ENCODE data around the gene HDLBP.

Gene HDLBP

DNA sequence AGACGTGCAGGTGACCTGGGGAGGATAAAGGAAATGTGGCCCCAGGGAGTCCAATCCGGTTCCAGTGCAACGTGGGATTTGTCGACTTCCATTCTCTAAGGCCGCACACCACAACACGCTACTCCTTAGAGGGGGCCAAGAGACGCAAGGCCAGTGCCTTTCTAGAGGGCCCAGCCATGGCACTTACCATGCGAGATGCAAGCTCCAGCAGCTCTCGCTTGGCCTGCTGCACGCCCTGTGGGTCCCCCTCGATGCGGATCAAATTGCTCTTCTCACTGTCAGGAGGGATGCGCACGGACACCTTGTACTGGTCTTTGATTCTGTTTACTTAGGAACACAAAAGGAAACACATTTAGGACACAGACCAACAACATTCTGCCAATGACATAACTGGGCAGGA, 65.8 kb downstream of the HDLBP start:
- DNase-seq = no peak

GRCh38 chr2:241248897-241249296, 66.6 kb downstream of the HDLBP start:
- no peak for DNase-seq

GRCh38 chr2:241248289-241248688, 67.2 kb downstream of the HDLBP start:
- no peak for DNase-seq

DNA sequence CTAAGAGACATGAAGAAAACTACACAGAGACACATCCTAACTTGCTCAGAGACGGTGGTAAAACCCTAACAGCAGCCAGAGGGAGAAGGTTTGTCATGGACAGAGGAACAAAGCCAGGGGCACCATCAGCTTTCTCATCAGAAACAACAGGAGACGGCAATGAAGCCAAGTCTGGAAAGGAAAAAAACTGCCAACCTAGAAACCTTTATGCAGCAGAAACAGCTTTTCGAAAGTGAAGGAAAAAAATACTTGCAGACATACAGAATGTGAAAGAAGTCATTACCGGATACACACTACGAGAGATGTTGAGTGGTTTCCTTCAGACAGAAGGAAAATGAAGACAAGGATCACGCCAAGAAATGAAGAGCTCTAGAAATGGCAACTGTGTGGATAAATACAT, 71.1 kb downstream of the HDLBP start:
- DNase-seq = no peak

- no peak for DNase-seq
Measured at GRCh38 chr2:241242306-241242705, 73.2 kb downstream of the HDLBP start.

- DNase-seq = no peak
Measured at GRCh38 chr2:241241669-241242068, 73.8 kb downstream of the HDLBP start.

DNA sequence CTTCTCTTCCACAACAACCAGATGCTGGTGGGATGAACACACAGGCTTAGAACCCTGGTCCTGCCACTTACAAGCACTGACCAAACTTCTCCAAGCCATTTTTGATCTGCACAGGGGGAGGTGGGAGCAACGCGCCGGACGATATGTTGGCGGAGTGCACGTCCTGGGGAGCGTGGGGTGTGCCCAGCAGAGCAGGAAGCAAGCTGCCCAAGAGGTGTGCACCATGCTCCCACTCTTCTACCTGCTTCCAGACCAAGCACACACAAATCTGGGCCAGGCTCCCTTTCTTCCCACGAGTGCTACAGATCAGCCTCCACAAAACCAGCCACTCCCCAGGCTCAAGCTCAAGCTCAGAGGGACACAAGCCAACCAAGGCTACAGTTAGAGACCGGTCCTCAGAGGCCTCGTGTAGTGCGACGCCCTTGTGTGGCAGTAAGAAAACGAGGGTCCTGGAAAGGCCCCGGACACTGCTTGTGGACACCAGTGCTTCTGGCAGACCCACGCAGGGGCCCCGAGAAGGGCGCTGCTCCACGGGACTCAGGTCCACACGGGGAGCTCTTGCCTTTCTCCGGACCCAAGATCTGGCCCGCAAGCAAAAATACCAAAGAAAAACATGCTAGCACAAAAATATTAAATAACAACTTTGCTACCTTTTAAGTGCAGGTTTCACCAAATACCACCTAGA, 75.0 kb downstream of the HDLBP start:
- no peak for DNase-seq

DNA sequence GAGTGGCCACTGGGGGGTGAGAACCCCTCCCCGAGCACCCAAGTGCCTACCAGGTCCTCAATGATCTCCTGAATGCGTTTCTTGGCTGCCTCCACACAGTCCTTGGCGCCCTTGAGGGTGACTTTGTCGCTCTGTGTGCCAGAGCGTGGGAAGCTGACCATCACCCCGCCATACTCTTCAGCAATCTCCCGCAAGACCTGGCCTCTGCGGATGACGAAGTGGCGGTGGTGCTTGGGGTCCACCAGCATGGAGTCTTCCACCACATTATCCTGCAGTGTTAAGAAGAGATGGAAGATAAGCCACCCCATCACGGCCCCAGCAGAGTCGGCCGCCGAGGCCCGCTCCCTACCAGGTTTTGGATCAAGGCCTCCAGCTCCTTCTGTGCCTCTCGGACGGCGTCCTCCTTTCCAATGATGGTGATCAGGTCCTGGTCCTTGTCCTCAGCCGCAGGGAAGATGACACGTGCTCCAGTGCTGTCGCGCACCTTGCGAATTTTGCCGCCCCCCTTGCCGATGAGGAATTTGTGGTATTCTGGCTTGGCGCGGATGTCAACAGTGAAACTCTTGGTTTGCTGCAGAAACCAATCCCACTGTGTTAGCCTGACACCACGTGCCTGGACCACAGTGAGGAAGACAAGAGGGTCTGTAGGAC, 75.8 kb downstream of the HDLBP start:
- no peak for DNase-seq

- DNase-seq = no peak
Measured at GRCh38 chr2:241238693-241239198, 76.7 kb downstream of the HDLBP start.

GRCh38 chr2:241237949-241238371, 77.5 kb downstream of the HDLBP start:
- DNase-seq = no peak

GRCh38 chr2:241237047-241237446, 78.4 kb downstream of the HDLBP start:
- DNase-seq = no peak

DNA sequence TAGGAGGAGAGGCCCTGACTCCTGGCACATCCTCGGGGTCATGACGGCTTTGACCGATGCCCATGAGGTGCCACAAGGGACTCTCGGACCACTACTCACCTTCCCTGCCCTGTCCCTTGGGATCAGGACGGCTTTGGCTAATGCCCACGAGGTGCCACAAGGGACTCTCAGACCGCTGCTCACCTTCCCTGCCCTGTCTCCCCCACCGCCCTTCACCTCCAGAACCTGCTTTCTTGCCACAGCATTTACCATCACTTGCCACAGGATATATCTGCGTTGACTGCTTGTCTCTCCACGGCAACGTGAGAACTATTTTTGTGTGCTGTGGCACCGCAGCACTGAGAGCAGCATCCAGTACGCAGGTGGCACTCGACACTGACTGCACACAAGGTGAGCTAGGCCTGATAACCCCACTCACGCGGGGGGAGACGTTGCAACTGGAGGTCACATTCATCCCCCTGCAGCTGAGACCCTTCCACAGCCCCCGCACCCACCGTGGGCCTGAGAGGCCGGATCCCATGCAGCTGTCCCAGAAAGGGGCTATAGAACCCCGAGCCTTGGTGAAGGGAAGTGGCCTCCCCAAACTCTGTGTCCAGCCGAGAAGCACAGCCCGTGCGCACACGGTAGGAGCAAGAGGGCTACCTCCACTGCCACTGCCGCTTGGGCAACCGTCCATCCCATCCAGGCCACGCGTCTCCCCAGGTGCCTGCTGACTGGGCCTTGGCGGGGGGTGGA, 79.4 kb downstream of the HDLBP start:
- no peak for DNase-seq

GRCh38 chr2:241234962-241235740, 80.3 kb downstream of the HDLBP start:
- DNase-seq = no peak

DNA sequence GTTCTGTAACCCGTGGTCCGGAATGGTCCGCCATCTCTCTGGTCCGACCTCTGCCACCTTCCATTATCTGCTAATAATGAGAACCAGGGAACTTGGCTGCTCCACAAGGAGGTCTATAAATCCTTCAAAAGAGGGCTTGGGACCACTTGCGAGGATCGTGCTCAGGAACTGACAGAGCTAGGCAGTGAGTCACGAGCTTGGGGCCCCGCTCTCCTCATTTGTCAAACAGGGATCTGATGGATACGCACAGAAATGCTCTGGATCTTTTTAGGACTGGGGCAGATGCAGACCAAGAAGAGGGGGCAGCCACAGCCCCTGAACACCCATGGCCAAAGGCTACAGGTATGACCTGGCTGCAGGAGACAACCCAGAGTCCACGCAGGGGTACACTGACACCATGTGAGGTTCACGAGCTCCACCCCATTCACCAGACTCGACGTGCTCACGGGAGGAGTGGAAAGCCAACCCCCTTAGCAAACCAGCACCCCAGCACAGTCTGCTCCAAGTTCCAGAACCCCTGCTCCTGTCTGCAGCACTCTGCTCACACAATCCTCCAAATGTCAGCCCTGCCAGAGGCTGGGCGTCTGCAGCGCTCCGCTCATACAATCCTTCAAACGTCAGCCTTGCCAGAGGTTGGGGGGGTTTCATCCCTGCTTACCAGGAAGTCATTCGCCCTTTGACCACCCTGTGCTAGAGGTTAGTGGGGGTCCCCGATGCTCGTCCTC, 81.2 kb downstream of the HDLBP start:
- no peak for DNase-seq

GRCh38 chr2:241232736-241233575, 82.5 kb downstream of the HDLBP start:
- no peak for DNase-seq

DNA sequence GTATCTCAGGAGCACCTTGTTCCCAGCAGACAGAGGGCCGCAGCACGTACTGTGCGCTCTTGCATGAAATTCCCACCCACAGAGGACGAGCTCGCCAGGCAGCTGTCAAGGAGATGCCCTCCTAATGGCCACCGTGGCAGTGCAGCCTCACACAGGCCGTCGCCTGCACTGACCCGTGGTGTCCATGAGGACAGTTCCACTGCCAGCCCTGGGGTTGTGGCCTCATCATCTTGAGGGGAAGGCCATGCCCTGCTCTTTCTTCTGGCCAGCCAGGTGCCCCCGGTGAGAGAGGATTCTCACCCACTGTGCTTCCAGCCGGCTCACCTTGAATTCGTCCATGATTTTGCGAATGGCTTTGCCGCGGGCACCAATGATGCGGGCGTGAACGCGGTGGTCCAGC, 85.0 kb downstream of the HDLBP start:
- no peak for DNase-seq

- DNase-seq = no peak
Measured at GRCh38 chr2:241229563-241230401, 85.7 kb downstream of the HDLBP start.

GRCh38 chr2:241228860-241229516, 86.5 kb downstream of the HDLBP start:
- DNase-seq = no peak

DNA sequence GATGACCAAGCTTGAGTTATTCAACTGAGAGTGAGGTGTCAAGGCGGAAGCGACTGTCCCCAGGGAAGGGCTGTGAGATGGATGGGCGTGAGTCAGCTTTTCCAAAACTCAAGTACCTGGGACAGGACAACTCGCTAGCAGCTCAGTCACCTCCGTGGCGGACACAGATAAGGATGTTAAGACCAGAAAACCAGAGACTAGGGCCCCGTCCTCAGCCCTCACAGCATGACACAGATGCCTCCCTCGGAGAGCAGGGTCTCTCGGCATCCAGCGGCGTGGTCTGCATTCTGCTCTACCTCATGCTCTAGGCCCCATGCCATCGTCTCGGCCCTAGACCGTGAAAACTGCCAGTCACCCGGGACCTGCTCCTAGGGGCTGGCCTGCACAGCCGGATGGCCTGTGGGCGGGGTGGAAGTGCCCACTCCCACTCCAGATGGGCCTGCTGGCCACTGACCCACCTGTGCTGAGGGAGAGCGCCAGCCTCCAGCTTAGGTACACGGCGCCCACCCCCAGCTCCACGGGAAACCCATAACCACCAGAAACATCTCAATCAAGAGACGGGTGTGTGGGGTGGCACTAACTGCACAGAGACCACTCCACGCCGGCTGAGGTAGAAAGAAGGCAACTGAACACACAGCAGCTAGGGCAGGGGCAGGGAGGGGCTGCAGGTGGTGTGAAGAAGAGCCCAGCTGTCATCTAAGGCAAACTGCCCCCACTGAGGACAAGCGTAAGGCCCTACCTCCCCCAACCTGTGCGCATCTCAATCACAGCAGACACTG, 87.2 kb downstream of the HDLBP start:
- no peak for DNase-seq

Measured in activated effector memory CD4-positive, alpha-beta T cell treated with Interleukin-2 at 50 U/mL for 16 hours (primary cell).